HG02852 (cell line): ENCODE data around the gene RNF181.
"Not testable (repeated sequence)": the region's sequence is repeated elsewhere in the genome, so short reads cannot be mapped to it uniquely, and the experiment has no call there.

Experiments
- ATAC-seq: cut with Tn5 transposase; IDR thresholded peaks from one replicate; pipeline ENCODE4 v1.9.1; 2021; ENCODE audit warnings: mild to moderate bottlenecking, moderate library complexity; ENCODE audit not compliant: unreplicated experiment

Gene RNF181, protein sequence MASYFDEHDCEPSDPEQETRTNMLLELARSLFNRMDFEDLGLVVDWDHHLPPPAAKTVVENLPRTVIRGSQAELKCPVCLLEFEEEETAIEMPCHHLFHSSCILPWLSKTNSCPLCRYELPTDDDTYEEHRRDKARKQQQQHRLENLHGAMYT

DNA sequence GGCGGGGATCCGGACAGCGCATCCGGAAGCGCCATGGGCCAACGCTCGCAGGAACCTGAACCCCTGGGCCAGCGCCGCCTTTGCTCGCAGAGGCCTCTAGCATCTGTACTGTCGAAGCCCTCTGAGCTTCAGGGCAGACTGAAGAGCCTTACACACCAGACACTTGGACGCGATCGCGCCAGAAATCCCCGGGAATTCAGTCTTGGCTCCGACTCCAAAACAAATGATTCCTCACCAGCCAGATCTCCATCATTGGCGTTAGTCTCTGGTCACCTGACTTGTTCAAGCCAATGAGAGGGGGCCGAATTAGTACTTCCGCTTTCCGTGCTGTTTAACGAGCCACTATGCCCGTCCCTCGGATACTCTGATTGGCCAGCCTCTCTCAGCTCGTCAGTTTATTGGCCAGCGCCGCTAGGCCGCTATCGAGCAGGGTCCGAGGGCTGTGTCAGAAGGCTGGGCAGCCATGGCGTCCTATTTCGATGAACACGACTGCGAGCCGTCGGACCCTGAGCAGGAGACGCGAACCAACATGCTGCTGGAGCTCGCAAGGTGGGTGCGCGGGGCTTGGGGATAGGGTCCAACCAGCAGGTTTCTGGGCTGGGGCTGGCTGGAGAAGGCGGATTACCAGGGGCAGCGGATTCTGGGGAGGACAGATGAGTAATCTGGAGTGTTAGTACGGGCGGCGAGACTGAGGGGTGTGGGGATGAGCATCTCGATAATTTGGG is at the start of gene RNF181:
Gene RNF181 (plus strand): TSS at position 445 of the 725 bp plus-strand sequence. CDS start 19 bp downstream, at position 464.
- ATAC-seq: peak; percentile 99

GRCh38 chr2:85545780-85546240 is 49.7 kb upstream of the RNF181 start:
- ATAC-seq: no peak

DNA sequence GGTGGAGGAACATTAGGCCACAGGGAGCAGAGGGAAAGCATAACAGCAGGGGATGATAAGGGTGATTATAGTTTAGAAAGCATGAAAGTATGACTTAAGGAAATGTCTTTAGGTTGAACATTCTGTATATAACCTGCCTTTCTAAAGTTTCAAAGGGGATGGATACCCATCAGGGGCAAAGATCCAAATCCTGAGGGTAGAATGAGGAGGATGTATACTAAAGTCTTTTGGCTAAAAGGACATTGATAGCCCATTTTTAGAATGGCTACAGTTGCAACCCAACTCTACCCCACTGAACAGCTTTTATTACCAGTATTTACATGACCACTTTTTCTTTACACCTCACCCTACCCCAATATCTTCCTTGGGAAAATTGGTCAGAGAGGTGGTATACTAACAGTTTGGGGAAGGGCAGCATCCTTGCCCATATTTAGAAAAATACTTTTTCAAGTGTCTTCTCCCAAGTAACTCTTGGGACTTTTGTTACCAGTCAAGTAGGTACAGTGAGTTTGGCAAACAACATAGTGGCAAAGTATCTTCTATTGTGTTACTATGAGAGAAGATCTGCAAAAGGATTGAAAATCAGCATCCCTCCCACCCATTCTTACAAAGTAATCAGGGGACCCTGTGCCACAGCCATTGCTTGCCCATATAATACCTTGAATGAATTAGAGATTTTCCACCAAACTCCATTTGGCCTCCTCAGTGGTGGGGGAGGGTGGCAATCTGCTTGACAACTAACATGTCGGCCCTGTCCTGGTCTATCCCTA is 48.3 kb upstream of the RNF181 start:
- no peak for ATAC-seq

DNA sequence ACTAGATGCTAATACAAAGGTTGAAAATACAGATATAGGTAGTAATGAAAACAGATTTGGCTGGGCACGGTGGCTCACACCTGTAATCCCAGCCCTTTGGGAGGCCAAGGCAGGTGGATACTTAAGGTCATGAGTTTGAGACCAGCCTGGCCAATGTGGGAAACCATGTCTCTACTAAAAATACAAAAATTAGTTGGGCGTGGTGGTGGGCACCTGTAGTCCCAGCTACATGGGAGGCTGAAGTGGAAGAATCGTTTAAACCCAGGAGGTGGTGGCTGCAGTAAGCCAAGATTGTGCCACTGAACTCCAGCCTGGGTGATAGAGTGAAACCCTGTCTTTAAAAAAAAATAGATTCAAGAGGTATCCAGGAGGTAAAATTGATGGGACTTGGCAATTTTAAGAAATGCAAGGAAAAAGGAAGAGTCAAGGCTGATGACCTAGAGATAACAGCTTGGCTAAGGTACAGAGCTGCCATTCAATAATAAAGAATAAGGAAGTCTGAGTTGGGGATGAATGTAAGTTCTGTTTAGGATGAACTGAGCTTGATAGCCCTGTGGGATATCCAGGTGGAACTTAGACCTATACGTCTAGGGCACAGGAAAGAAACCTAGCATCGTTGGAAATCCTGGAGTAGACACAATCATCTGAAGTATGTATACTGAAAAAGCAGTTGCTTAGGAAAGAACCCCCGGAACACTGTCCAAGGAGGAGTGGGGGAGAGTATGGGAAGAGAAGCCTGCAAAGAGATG is 47.5 kb upstream of the RNF181 start:
- no peak for ATAC-seq

- no peak for ATAC-seq
These were observed 47.0 kb upstream of the RNF181 start for GRCh38 chr2:85548608-85548900.

- no peak for ATAC-seq
These were observed 46.5 kb upstream of the RNF181 start for GRCh38 chr2:85549095-85549494.

GRCh38 chr2:85549826-85550225 is 45.7 kb upstream of the RNF181 start:
- ATAC-seq: no peak

DNA sequence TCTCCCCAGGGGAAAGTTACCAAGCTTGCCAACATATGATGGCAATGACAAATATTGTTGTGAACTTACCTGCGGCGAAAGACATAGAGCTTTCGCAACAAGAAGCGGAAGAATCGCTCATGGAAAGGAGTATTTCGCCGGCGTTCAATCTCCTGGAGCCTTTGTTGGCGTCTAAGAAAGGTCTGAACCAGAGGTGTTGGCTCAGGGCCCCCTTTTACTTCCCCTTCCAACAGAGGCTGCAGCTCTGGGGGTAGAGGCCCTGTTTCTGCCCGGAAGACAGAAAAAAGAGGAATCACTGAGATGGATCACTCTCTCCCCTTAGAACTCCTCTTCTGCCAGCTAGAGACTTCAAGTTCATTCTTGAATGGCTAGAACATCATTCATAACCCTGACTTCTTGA is 45.1 kb upstream of the RNF181 start:
- no peak for ATAC-seq

DNA sequence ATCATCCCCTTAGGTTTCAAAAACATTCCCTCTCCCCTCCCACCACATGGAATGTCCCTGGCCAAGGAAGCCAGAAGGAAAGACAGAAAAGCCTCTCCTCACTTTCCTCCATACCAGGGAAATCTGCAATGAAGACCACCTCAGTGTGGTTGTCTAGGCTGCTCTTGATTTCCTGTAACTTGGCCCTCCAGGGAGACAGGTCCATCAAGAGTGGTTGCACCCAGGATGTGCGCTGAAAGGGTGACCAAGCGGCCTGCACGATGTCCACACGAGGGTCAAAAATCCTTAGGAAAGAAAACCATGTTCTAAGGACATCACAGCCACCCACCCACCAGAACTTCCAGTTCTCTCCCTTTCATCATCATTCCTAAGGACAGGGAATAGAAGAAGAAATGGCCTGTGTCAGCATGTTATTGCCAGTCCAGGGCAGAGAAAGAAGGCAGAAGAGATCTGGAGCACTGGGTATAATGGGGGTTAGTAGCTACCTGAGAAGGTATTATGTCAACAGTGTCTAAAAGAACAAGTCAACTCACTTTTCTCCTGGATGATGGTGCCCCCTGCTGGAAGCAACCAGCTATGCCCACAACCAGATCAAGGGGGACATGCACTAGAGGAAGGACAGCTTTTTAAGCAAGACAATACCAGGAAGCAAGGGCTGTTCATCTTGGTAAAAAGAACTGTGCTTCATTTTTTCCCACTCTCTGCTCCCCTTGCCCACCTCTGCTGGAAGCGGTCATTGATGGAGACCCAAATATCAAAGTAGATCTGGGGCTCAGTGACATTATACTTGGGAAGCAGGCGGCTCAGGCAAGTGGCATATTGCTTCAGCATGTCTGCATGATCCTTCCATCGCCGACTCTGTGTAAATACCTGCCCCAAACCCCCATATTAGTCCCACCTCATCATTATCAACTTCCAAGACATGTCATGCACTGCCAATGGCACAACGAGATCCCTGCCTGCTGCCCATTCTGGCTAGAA is 43.6 kb upstream of the RNF181 start:
- peak; percentile 89 for ATAC-seq

DNA sequence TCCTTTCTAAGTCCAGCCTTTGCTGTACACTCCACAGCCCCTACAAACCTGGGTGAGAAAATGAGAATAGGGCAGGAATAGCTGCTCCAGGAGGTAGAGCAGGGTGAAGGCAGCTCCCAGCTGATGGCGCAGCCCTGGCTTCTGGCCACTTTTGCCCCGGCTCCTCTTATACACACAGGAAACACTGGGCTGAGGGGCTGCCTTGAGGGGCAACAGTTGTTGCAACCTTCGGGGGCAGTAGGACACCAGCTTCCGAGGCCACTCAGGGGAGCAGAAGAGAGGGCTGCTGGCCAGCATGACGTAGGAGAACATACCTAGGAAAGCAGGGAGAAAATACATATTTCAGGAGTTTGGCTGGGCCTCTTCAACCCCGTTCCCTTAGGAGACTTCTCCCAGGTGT is 42.4 kb upstream of the RNF181 start:
- ATAC-seq: no peak

- ATAC-seq: no peak
These were observed 40.4 kb upstream of the RNF181 start for GRCh38 chr2:85554980-85555612.

DNA sequence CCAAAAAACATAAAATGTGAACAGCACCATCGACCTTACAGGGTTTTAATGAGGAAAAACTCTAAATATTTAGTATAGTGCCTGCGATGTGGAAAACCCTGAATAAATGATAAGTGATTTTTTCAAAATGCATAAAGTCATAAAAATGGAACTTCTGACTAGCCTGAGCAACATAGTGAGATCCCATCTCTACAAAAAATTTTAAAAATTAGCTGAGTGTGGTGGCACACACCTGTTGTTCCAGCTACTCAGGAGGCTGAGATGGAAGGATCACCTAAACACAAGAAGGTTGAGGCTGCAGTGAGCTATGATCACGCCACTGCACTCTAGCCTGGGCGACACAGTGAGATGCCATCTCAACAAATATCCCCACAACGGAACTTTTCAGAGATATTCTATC is 38.4 kb upstream of the RNF181 start:
- no peak for ATAC-seq

DNA sequence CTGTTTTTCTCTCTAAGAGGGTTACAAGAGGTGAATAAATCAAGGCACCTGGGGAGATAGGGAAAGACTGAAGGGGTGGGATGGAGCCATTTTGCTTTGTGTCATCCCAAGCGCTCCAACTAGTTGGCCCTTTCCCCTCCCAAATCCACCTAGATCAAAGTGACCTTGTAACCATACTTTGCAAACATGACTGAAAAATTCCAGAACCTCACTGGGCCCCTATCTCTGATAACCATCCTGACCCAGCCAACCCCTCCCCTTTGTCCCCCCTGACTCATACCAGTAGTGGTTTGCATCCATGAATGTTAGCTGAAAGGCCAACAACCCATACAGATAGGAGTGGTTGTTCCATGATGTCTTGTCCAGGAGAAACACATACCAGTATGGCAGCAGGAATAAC is 37.4 kb upstream of the RNF181 start:
- ATAC-seq: no peak

GRCh38 chr2:85560403-85560726 is 35.2 kb upstream of the RNF181 start:
- not testable (repeated sequence) for ATAC-seq

- ATAC-seq: peak; percentile 26
These were observed 34.7 kb upstream of the RNF181 start for GRCh38 chr2:85560812-85561279.

DNA sequence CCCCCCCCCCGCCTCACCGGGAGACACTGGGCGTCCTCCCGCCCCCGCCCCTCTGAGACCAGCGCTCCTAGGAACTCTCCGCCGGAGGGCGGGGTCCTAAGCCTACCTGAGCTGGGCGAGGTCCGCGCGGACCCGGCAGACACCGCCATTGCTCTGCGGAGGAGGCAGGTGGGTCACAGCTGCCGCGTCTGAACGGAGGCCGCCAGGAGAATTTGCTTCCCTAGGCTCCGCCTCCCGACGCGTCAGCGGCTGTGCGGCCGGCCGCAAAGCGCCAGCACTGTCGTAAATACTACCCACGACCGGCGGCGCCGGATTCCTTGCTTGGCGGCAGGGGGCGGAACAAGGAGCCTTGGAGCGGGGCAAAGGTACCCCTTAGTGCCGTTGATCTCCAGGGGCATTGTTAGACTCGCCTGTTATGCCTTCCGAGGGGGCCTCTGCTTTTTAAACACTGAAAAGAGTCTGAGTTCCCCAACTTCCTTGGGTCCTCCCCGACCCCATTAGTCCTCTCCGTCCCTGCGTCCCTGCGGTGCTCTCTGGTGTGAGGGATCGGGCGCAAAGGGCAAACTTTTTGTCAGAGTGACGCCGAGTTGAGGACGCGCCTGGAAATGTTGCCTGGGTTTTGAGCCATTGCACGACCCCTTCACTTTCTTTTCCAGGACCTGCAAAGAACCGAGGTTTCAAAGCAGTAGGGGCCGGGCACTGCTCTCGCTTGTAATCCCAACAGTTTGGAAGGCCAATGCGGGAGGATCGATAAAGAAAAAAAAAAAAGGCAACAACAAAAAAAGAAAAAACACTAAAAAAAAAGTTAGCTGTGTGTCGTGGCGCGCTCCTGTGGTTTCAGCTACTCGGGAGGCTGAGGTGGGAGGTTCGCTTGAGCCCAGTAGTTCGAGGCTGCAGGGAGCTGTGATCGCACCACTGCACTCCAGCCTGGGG is 34.0 kb upstream of the RNF181 start, which contains the start of gene GGCX:
Gene GGCX (minus strand): TSS at position 214 of the 933 bp plus-strand sequence. CDS start 65 bp downstream, at position 149.
- ATAC-seq: peak; percentile 94

DNA sequence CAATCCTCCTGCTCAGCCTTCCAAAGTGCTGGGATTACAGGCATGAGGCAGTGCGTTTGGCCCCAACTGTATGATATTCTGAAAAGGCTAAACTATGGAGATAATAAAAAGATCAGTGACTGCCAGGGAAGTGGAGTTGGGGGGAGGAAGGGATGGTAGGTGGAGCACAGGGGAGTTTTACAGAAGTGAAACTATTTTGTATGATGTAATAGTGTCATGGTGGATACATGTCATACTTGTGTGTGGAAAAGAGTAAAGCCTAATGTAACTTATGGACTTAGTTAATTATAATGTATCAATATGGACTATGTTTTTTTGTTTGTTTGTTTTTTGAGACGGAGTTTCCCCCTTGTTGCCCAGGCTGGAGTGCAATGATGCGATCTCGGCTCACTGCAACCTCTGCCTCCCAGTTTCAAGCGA is 31.4 kb upstream of the RNF181 start:
- ATAC-seq: no peak

- ATAC-seq: no peak
These were observed 29.3 kb upstream of the RNF181 start for GRCh38 chr2:85566265-85566664.
